Neural crest cell (in vitro differentiated cells): ENCODE data around the gene SDCCAG8. TPM values are rescaled to one million over a fixed set of nuclear protein-coding genes. Genes with fewer than 3 reads are reported as not detected.

Source experiments
- DNase-seq: peaks from one replicate; pipeline ENCODE4 v3.0.0; 2021; ENCODE audit warnings: low read depth, mixed read lengths, low spot score
- H3K27ac Mint-ChIP-seq: one replicate; pipeline ENCODE4 v1.8.0; 2021; ENCODE audit warnings: mild to moderate bottlenecking, mixed read lengths; ENCODE audit not compliant: unreplicated experiment
- H3K27me3 Mint-ChIP-seq: 2 replicates; pipeline ENCODE4 v1.8.0; 2021; ENCODE audit warnings: low read depth, mild to moderate bottlenecking, mixed read lengths
- H3K36me3 Mint-ChIP-seq: 2 replicates; pipeline ENCODE4 v1.8.0; 2021; ENCODE audit warnings: low read depth, mild to moderate bottlenecking, mixed read lengths
- H3K4me1 Mint-ChIP-seq: 2 replicates; pipeline ENCODE4 v1.8.0; 2021; ENCODE audit warnings: mixed read lengths
- H3K4me3 Mint-ChIP-seq: one replicate; pipeline ENCODE4 v1.8.0; 2021; ENCODE audit warnings: mild to moderate bottlenecking, mixed read lengths
- H3K9me3 Mint-ChIP-seq: 2 replicates; pipeline ENCODE4 v1.8.0; 2021; ENCODE audit warnings: mixed read lengths
- CTCF ChIP-seq: fragments of 200-600 bp; sonication (generic); conservative IDR thresholded peaks from 2 replicates; pipeline ENCODE4 v1.5.0; 2021; ENCODE audit warnings: antibody characterized with exemption, mild to moderate bottlenecking
- total RNA-seq: library from RNA; stranded (reverse); gene quantifications from 2 replicates; pipeline ENCODE4 v1.2.1, GENCODE V29; 2021

SDCCAG8 gene
- total RNA-seq, 1 donor from 2014 or later: 19.9 TPM

GRCh38 chr1:243462929-243463697, 207.3 kb downstream of the SDCCAG8 start:
- no peak for TF ChIP-seq CTCF
- Mint-ChIP-seq H3K27me3 (no peaks in the 10 kb centered on the region), H3K4me3 (no peak overlapping the region), H3K4me1 (no peaks in the 10 kb centered on the region), H3K27ac (no peak overlapping the region), H3K36me3 (no peaks in the 10 kb centered on the region), H3K9me3 (no peaks in the 10 kb centered on the region)
- no peak for DNase-seq

- H3K9me3 Mint-ChIP-seq: no peaks in the 10 kb centered on the region
- DNase-seq: no peak
- no peaks in the 10 kb centered on the region for H3K27me3 Mint-ChIP-seq
- no peak overlapping the region for H3K4me3 Mint-ChIP-seq
- peaks cover 6% of the 10 kb centered on the region for H3K4me1 Mint-ChIP-seq
- no peaks in the 10 kb centered on the region for H3K36me3 Mint-ChIP-seq
- TF ChIP-seq CTCF: no peak
- no peak overlapping the region for H3K27ac Mint-ChIP-seq
Observed at GRCh38 chr1:243465081-243465480, 209.2 kb downstream of the SDCCAG8 start.

GRCh38 chr1:243465738-243466137, 209.9 kb downstream of the SDCCAG8 start:
- Mint-ChIP-seq H3K4me1 (peaks cover 12% of the 10 kb centered on the region), H3K27me3 (no peaks in the 10 kb centered on the region), H3K27ac (no peak overlapping the region), H3K9me3 (no peaks in the 10 kb centered on the region), H3K4me3 (no peak overlapping the region), H3K36me3 (no peaks in the 10 kb centered on the region)
- TF ChIP-seq CTCF: no peak
- DNase-seq: no peak

GRCh38 chr1:243469497-243469896, 213.7 kb downstream of the SDCCAG8 start:
- no peak overlapping the region for H3K4me3 Mint-ChIP-seq
- H3K36me3 Mint-ChIP-seq: peaks cover 3% of the 10 kb centered on the region
- no peak overlapping the region for H3K27ac Mint-ChIP-seq
- no peak for DNase-seq
- H3K4me1 Mint-ChIP-seq: peaks cover 44% of the 10 kb centered on the region
- H3K27me3 Mint-ChIP-seq: peaks cover 2% of the 10 kb centered on the region
- no peak for TF ChIP-seq CTCF
- H3K9me3 Mint-ChIP-seq: no peaks in the 10 kb centered on the region

- Mint-ChIP-seq H3K4me1 (peaks cover 49% of the 10 kb centered on the region), H3K36me3 (peaks cover 3% of the 10 kb centered on the region), H3K9me3 (no peaks in the 10 kb centered on the region), H3K4me3 (peak overlapping the region; percentile 56), H3K27ac (peak overlapping the region; percentile 45), H3K27me3 (peaks cover 2% of the 10 kb centered on the region)
- DNase-seq: no peak
- TF ChIP-seq CTCF: no peak
Observed at GRCh38 chr1:243470502-243470901, 214.7 kb downstream of the SDCCAG8 start.
